HG02798 (cell line): Measurements from ENCODE around the gene SAV1.
"Not testable (repeated sequence)": the region's sequence is repeated elsewhere in the genome, so short reads cannot be mapped to it uniquely, and the experiment has no call there.

Experiments used
- ATAC-seq: cut with Tn5 transposase; IDR thresholded peaks from one replicate; pipeline ENCODE4 v1.9.1; 2021; ENCODE audit warnings: mild to moderate bottlenecking; ENCODE audit not compliant: unreplicated experiment, poor library complexity

Gene SAV1

DNA sequence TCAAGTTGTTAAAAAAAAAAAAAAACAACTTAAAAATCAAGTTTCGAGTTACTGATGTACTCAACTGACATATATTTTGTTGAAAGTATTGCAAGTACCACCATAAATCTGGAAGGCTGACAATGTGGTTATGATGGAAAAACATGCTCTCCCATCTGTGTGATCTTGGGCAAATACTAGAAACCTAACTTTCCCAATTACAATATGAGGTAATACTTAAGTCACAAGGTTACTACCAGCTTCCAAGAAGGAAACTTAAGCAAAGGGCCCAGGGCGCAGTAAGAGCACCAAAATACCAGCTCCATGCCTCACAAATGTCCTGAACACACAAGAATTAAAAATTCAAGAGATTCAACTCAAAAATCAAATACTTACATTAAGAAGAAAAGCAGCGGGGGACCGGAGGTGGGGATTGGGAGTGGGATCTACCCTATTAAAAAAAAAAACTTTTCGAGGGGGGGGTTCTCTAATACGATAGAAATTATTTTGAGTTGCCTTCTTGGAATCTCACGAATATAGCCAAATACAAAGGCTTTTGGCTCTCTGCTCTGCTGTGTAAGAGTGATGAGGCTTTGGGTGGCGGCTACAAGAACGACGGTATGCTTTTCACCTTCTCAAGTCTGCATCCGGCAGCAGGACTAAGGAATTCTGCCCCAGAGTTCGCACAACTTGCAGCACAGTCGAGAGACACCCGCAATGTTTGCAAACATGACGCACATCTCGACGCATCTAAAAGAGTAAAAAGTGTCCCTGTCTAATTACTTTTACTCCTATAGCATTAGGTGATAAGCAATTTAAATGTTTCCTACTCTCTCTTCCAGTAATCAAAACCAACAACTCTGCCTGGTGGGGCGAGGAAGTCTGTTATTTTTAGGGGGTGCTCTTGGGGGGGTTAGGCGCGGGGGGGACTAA, 1.1 kb downstream of the SAV1 start:
- ATAC-seq = no peak

DNA sequence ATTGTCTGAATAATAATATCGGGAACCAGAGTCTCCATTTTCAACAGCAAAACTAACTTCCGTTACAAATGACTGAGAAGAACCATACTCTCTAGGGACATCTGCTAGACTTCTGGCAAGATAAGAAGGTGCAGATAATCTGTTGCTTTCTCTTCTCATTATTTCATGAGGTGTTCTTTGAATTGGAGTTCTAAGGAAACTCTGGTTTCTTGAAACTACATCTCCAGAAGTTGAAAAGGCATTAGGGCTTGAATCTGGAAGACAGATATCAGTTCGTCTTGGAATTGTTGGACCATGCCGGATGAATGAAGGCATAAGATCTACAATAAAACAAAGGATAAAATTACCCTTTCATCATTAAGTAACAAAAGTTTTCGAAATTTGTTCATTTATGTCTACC, 2.8 kb downstream of the SAV1 start:
- not testable (repeated sequence) for ATAC-seq

DNA sequence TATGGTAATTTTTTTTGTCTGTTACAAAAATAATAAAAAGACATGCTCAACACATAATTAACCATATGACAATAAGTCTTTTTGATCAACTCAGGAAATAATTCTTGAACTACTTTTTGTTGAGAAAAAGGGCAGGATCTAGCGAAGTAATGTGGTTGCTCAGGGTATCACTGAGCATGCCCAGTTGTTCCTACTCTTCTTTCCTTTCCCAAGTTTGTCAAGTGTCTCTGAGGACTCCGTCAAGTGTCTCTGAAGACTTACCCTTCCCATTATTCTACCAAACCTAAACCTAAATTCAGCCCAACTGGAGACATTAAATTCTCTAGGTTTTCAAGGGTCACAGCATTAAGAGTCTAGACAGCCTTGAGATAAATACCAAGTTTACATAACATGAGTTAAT, 3.5 kb downstream of the SAV1 start:
- not testable (repeated sequence) for ATAC-seq

DNA sequence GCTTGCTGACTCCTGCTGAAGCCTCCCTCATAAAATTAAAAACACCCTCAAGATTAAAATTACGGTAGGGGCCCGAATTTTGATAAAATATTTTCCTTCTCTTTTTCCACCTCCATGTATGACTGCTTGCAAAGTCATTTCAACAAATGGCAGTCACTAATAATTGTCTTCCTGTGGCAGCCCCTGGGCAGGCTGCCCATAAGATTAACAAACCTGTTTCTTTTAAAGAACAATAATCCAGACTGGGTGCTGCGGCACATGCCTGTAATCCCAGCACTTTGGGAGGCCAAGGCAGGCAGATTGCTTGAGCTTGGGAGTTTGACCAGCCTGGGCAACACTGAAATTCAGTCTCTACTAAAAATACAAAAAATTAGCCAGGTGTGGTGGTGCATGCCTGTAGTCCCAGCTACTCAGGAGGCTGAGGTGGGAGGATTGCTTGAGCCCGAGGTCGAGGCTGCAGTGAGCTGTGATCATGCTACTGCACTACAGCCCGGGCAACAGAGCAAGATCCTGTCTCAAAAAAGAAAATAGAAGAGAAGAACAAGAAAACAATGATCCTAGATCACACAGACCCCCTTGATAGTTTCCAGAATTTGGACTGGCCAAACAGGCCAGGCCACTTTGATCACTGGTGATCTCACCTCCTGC, 8.7 kb downstream of the SAV1 start:
- no peak for ATAC-seq

DNA sequence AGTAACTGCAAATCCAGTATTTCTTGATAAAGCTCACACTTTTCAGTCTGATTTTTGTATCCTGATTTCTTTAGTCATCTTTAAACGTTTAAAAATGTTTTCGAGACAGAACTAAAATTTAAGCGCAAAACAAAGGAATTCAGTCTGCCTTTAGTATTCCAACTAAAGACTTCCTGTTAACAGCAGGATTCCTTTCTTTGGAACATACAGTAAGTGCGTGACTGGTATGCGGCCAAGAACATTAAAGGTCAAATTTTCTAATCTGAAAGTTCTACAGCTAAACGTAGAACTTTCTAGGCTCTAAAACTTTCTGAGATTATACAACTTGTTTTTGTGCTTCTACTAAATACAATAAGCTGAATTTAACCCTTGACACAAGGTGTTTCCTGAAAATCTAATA, 9.9 kb downstream of the SAV1 start:
- ATAC-seq = no peak

DNA sequence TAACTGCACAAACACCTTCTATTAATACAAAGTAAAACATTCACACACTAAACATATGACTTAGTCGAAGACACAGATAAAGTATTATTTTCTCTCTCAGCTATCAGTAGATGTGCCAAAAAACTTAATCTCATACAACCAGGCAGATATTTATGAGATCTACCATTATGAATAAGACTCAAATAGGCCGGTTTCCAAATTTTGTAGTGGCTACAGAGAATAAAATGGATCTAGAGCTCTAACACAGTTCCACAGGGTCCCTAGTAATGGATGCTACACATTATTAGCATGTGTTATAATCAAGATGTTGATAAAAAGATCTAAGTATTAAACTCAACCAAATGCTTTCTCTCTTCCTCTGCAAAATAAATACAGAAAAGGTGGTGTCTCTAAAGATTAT, 10.4 kb downstream of the SAV1 start:
- ATAC-seq = no peak

DNA sequence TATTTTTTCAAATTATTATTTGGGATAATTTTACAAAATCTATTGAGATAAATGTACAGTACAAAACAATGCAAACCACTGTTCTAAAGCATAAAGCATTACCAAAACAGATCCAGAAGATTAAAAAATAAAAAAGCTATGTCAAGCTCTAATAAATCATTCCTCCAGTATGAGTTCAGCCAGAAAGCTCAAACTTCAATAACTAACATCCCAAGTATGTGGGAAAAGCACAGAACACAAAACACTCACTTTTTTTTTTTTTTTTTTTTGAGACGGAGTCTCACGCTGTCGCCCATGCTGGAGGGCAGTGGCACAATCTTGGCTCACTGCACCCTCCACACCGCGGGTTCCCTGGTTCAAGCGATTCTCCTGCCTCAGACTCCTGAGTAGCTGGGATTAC, 11.3 kb downstream of the SAV1 start:
- no peak for ATAC-seq

DNA sequence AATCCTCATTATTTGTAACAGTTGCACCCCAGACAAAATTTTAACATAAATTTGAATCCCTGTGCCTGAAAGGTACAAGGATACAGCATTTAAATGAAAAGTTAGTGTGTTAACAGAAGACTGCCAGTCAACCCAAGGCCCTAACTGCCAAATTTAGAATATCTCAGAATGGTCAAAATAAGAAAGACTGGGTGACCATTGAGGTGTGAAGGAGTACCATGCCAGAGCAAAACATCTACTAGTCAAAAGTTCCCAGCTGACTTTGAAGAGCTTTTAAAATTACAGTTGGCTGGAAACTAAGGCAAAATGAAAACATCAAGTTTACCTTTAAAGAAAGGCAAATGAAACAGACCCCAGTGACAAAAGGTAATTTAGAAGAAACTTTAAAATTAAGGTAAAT, 18.4 kb downstream of the SAV1 start:
- ATAC-seq = no peak

DNA sequence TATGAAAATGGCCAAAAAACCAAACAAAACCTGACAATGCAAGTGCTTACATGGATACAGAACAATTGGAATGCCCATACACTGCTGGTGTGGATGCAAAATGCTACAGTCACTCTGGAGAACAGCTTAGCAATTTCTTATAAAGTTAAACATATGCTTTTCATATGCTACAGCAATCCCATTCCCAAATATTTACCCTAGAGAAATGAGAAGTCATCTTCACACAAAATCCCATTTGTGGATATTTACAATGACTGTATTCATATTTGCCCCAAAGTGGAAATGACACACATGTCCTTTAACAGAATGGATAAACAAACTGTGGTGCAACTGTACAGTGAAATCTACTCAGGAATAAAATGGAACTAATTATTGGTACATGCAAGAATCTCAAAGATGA, 20.4 kb downstream of the SAV1 start:
- no peak for ATAC-seq

DNA sequence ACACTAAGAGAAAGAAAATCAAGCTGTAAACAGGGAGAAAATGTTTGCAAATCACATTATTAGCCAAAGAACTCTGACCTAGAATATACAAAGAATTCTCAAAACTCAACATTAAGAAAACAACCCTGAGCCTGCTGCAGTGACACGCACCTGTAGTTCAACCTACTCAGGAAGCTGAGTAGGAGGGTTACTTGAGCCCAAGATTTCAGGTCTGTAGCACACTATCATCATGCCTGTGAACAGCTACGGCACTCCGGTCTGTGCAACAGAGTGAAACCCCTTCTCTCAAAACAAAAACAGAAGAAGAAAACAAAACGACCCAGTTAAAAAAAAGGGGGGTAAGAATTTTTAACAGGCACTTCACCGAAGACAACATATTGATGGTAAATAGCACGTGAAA, 20.8 kb downstream of the SAV1 start:
- ATAC-seq = peak; percentile 91

DNA sequence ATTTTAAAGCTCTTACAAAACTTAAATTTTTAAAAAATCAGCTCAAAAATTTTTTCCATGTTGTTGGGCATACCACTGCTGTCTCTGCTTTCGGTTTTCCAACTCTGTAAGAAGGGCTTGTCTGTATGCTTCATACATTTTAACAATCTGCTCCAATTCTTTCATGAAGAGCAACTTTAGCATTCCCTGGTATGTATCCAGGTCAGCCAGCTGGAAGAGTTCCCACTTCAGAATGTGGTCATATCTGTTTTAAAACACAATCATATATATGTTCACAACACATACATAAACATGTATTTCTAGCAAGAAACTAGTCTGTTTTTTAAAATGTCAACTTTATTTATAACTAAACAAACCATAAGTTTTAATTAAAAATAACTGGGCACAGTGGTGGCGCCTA, 33.0 kb downstream of the SAV1 start:
- ATAC-seq = no peak

DNA sequence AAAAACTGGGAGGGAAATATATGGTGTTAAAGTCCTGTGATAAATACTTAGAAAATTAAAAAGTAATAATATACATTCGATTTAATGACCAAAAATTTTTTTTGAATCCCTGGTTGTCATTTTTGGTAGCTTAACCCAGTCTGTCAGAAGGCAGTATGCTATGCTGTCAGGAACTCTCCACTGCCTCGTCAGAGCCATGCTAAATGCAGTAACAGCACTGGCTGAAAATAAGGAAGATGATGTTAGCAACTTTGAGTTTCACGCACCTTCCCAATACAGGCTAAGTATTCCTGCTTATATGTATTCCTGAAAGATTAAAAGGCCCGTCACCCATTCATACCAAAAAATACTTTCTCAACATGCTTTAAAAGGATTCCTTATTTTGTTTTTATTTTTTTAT, 34.2 kb downstream of the SAV1 start:
- no peak for ATAC-seq

DNA sequence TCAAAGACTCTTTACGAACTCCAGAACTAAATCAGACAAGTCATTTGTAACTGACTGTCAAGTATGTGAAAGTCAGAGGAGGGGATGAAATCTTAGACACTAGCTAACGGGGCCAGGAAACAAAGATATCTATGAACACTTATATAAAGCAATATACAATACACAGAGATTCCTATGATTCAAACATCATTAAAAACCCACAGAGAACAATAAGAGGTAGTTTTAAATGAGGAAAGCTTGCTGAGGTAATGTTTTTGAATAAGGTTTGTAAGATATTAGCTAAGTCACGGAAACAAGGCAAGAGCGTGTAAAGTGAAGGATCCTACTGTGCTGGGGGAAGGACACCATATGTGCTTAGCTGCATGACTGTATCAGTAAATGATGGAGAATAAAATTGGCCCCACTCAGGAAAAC, 36.7 kb downstream of the SAV1 start:
- no peak for ATAC-seq

DNA sequence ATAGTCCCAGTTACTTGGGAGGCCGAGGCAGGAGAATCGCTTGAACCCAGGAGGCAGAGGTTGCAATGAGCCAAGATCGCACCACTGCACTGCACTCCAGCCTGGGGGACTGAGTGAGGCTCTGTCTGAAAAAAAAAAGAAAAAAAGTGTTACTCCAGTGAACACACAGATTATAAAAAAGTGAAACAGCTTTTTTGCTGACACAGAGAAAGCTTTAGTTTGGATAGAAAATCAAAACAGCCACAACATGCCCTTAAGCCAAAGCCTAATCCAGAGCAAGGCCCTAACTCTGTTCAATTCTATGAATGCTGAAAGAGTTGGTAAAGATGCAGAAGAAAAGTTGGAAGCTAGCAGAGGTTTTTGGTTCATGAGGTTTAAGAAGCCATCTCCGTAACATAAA, 43.2 kb downstream of the SAV1 start:
- ATAC-seq = not testable (repeated sequence)

DNA sequence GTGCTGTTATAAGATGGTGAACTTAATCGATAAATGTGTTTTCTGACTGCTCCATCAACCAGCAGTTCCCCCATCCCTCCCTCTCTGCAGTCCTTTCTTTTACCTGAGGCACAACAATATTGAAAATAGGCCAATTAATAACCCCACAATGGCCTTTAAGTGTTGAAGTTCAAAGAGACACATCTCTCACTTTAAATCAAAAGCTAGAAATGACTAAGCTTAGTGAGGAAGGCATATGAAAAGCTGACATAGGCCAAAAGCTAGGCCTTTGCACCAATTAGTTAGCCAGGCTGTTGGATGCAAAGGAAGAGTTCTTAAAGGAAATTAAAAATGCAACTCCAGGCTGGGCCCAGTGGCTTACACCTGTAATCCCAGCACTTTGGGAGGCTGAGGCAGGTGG, 43.7 kb downstream of the SAV1 start:
- ATAC-seq = no peak

DNA sequence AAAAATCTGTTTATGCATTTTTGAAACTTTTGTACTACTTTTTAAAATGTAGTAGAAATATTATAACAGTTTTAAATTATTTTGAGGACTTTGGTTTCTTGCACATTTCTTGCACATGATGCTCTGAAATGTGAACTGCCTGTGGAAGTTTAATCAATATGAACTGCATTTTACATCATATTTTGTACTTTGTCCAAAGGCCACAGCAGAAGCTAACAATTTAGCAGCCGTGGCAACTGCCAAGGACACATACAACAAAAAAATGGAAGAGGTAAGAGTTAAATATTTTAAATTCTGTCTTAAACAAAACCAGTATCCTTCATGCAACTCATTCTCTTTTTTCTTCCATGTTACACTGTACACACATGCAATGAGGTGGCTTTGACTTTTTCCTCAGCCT, 45.1 kb downstream of the SAV1 start:
- no peak for ATAC-seq

DNA sequence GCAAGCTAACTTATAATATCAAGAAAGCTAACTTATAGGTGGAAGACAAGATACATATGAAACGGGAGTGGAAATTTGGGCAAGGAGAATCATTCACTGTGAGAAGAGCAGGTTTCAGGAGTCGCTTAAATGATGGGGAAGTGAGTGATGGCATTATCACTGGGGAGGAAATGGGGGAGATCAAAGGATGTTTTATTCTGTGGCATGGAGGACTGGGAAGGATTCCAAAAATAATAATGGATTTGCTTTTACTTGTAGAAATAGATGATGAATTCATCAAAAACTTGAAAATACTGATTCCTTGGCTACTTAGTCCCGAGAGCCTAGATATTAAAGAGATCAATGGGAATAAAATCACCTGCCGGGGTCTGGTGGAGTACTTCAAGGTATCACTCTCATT, 47.8 kb downstream of the SAV1 start:
- no peak for ATAC-seq

DNA sequence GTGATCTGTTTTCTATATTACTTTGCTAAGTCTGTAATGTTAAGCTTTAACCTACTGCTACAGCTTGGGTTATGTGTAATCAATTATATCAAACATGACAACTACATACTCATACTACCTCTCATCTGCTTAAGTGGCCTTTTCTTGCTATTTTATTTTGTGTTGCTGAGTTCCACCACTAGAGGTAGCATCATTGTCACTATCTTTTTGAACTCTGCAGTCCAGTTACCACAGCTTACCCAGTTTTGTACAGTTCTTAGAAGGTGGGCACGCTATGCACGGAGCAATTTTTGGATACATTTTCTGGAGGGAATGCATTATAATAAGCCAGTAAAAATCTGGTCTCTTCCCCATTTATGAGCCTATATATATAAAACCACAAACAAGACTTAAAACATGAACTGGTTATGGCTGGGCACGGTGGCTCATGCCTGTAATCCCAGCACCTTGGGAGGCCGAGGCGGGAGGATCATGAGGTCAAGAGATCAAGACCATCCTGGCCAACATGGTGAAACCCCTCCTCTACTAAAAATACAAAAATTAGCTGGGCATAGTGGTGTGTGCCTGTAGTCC, 48.5 kb downstream of the SAV1 start:
- ATAC-seq = no peak

DNA sequence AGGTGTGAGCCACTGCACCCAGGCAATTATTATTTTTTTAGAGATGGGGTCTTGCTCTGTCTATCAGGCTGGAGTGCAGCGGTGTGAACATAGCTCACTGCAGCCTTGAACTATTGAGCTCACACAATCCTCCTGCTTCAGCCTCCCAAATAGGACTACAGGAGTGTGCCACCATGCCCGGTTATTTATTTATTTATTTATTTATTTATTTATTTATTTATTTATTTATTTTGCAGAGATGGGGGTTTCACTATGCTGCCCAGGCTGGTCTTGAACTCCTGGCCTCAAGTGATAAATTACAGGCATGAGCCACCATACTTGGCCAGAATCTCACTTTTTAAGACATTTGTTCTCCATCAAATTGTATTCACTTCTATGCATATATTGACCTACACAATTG, 51.8 kb downstream of the SAV1 start:
- ATAC-seq = no peak

DNA sequence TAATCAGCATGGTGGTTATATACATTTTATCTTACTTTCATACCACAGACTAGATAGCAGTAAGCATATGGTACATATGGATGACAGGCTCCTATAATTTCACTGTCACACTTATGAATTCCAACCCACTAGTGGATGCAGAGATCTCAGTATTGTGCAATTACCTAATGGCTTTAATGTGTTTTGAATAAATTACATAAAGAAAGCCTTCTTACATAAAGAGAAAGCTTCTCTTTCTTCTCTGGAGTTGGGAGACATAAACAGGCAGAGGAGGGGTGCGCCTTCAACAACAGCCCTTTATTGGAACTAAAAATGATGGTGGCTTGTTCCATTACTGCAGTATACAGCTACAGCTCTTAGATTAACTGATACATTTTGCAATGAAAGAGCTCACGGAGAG, 52.6 kb downstream of the SAV1 start:
- ATAC-seq = no peak

DNA sequence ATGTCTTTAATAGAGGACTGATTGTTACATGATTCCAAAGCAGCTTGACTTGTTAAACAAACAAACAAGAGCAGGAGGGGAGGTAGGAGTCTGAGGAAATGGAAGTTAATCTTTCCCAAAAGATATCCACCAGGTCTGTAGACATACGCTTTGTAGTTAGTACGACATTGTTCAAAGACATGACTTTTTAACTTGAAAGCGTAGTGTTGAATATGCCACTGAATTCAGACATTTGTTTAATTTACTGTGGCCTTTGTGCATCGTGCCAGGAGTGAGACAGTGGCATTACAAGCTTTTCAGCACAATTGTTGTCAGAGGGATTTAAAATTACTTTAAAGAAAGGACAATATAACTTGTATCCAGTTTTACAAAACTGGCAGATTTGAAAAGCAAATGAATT, 53.0 kb downstream of the SAV1 start:
- no peak for ATAC-seq

DNA sequence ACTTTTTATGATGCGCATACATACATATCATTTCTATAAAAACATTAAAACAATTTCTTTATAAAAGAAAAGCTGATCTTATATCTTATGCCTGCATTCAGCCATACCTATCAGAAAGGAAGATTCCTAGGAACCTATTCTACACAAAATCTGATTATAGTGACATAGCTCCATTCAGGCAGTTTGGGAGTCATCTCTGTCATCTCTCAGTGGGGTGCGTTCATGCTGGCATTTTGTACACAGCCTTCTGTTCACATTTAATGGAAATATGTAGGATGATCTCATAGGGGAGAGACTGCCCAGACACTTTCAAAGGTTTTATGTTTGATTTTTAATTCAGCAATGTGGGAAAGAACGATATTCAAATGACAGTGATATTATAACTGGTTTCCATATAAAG, 55.3 kb downstream of the SAV1 start:
- ATAC-seq = no peak
